Stimulated activated CD8-positive, alpha-beta memory T cell treated with anti-CD3 and anti-CD28 coated beads, Interleukin-7, amount 100 ng/mL, for 4 hours (primary cell): Measurements from ENCODE around the gene SH3GL1.
A peak's percentile ranks its signal among the peaks of the same experiment; 100 is the strongest.

ENCODE experiments used
- DNase-seq, 2 donors: peaks; one replicate each; pipeline ENCODE4 v3.0.0-alpha.2; 2020; ENCODE audit warnings: low read depth in 2 of 2

Gene SH3GL1

DNA sequence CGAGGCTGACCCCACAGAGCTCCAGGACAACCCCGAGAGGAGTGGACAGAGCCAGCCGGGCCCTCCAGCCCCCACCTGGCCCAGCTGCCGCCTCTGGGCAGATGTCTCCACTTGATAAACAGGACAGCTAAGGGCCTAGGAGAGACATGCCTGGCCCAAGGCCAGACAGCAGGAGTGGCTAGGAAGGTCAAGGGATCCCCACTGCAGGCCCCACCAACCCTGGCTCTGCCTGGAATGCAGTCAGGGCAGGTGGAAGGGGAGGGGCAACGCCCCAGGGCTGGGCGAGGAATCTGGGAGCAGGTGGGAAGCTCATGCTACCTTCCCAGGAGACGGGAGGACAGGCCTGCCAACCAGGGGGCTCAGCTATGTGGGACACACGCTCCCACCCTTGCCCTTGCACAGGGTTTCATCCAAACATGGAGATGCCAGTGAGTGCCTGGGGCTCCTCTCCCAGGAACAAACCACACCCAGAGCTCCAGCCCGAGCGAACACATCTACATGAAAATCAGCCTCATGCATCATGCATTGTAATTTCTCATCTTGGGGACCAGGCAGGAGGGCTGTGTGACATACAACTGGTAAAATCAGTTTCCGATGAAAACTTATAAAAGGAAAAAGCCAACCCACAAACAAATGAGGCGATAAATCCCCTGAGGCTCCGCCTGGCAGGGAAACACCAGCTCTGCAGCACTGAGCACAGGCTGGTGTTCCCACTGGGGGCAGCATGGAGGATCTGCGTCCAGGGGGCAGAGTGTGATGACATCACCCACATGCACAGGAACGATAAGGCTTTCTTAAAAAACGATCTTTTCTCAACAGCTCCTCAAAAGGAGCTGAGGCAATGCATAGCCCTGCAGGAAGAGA lies 25.0 kb downstream of the SH3GL1 start:
- DNase-seq, result no peak

DNA sequence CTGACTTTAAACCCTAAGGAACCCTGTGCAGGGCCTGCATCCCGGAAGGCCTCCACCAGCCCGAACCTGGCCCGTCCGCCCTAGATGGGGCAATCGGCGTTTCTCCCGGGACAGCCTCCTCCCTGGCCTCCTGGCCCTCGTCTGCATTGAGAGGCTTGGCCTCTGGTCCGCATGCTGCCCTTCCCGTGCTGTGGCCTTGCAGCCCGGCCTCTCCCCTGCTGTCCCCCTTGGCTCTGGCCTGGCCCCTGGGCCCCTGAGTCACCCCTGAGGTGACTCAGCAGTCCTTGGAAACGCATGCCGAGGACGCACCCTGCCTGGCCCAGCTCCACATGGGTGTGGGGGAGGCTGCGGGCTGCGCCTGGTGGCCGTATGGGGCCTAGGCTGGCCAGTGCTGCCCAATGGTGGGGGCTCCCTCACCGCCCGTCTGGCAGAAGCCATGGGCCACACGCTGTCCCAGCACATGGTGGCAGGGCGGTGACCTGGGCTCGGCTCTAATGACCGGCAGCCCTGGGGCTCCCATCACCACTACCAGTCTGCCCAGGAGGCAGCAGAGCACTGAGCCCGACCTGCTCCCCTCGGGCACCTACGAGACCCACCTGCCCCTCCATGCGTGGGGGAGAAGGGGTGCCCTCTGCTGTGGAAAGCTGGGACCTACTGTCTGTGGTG lies 25.7 kb downstream of the SH3GL1 start:
- no peak for DNase-seq

DNA sequence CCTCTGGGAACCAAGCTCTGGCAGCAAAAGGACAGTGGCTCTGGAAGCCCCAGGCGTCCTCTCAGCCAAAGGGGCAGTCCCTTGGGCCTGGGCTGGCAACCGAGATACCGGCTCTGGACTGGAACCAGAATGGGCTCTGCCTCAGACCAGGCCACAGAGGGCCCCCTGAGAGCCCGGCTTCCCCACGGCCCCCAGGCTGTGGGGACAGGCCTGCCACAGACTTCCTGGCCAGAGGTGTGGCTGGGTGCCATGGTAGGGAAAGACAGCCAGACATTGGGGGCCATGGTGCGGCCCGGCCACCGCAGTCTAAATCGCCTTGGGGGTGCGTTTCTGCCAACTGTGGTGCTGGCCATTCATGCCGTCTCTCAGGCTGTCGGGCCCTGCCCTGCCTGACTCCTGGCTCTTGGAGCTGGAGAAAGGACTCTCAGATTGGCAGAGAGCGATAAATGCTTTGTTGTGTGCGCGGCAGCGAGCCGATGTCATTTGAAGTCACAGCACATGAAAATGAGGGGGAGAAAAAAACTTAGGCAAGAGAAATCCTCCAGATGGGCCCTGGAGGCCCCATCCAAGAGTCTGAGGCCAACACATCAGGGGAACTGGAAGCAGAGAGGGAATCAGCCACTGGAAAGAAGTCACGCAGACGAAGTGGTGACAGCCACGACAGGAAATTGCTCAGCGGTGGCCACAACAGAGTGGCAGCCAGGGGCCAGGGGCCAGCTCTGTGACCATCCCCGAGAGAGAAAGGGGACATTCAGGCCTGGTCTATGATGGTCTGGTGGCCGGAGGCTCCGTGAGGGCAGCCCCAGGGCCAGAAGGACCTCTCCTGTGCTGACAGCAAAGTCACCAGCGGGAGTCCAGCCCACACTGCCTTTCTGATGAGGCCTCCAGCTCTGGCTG lies 26.5 kb downstream of the SH3GL1 start:
- no peak for DNase-seq

DNA sequence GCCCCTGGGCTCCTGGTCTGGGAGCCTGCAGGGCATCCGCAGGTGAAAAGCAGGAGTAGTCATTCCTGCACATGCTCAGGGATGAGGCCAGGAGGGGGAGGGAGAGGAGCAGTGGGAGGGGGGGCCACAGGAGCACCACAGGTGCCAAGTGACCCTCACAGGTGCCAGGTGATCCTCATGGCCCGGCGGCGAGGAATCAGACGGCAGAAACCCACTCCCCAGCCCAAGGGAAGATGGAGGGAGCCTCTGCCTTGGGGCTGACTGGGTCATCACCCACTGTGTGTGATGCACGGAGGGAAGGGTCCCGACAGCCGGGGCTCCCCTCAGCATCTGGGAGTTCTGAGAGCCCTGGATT lies 27.4 kb downstream of the SH3GL1 start:
- DNase-seq, result no peak

DNA sequence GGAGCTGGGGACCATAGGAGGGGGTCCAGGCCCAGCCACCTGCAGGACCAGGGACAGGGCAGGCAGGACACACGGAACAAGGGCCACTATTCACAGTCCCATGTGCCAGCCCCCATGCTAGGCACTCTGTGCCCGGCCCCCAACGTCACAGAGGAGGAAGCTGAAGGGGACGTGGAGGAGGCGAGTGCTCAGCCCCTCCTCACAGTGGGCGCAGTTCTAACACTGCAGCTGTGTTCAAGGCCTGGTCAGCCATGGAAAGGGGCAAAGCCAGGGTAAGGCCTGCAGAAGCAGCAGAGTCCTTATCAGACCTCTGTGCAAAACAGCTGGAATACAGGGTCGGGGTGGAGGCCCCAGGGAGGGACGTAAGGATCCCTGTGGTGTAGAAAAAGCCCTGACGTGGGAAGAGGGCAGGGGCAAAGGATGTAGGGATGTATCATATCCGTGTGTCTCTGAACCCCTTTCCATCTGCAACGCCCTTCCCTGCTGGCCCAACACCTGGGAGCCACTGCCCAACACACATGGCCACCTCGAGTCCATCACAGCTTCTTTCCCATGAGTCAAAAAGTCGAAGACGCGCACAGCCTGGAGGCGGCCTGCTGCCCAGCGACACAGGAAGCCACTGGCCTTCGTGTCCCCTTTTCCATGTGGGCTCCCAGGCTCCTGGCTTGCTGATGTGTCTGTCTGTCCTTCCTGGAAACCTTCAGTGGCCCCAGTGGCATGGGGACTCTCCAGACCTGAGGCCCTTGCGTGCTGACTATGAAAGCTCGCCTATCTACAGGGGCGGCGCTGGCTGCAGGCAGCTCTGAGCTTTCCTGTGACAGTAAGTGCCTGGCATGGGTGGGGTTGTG lies 28.0 kb downstream of the SH3GL1 start:
- DNase-seq, result no peak

DNA sequence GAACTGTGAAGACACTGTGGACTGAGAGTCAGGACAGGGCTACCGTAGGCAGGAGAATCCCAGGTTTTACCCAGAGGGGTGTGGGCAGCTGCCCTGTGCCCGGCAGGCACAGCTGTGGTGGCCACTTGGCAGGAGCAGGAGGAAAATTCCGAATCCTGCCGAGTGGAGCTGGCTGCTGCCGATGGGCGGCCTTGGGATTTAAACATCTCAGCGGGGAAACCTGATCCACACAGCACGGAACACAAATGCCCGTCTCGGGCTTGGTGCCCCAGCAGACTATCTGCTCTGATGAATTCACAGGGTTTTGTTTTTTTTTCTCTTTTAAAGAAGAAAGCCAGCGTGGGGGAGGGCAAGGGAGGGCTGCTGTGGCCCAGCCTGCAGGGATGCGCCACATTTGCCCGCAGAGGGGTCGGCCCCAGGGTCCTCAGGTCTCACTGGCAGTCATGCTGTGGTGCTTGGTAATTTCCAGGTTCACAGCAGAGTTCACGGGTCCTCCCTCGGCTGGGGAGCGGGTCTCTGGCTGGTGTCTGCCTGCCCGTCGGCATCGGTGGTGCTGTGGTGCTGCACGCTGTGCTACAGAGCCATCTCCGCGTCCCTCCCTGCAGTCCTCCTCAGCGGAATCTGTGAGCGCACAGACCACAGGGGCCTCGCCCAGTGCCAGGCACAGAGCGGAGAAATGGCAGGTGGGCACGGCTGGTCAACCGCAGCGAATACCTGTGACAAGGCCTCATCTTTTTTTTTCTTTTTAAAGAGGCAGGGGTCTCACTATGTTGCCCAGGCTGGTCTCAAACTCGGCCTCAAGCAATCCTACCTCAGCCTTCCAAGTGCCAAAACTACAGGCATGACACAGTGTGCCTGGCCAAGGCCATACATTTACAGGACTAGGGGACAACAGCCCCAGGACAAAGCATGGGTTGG lies 28.8 kb downstream of the SH3GL1 start:
- DNase-seq, result no peak

DNA sequence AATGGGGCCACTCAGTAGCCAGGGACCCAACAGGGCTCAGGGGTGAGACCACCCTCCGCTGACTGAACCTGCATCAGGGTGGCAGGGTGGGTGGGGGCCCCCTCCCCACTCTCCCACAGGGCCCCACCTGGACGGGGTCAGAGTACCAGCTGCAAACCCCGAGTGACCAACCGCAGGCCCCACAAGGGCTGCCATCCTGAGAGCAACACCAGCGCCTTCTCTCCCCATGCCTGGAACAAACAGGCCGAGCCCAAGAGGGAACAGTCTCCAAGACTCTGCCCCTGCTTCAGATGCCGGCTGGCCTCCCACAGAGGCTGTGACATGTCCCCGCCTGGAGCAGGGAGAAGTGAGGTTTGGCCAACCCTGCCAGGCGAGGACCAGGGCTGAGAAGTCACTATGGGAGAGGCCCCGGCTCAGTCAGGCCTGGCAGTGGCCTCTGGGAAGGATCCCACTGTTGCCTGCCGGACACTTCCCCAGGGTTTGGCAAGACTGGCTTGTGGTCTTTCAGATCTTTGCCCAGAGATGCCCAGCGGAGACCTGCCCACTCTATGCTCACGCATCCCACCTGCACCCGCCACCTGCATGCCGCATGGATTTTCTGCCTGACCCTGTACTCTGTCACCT lies 29.8 kb downstream of the SH3GL1 start:
- no peak for DNase-seq

DNA sequence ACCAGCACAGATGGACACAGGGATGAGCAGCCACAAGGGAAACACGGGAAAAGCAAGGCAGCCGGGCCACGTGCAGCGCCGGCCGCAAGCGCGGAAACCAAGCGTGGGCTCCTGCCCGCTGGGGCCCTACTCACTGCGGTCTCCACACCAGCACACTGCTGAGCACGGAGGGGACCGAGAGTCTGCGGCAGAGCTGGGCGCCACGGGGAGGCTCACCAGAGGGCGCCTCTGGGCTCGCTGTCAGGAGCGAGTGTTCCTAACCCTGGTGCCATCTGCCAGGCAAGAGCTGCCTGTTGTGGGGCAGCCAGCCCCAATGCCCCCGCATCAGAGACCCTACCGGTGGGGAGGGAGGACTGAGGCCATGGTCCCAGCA lies 30.5 kb downstream of the SH3GL1 start:
- DNase-seq, result peak; percentile 54 to 74

DNA sequence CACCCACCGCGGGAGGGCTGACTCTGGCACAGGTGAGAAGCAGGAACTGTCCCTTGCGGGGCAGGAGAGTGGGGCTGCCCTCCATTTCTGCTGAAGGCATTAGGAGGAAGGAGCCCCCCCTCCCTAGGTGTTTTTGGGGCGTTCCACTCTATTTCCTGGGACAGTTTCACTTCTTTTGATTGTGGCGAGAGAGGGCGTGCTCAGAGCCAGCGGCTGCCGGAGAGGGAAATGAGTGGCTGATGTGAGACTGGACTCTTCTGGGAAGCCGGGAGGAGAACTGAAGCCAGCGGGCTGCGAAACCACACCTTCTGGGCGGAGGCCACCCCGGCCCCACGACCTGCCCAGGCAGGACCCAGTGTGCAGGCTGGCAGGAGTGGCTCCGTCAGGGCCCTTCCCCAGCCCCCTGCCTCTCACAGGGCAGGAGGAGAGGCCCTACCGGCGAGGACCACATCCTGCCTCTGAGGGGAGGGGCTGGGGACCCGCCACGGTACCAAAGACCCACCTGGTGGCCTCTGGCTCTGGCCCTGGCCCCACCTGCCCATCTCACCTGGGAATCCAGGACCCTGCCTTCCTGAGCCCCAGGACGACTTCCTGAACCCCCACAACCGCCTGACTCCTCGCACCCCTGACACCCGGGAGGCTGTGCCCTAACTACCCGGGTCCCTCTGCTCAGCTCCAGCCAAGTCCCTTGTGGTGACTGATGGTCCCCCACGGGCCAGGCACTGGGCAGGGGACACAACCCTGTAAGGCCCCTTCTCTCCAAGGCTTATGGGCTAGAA lies 31.0 kb downstream of the SH3GL1 start:
- peak; percentile 48 to 50 for DNase-seq

DNA sequence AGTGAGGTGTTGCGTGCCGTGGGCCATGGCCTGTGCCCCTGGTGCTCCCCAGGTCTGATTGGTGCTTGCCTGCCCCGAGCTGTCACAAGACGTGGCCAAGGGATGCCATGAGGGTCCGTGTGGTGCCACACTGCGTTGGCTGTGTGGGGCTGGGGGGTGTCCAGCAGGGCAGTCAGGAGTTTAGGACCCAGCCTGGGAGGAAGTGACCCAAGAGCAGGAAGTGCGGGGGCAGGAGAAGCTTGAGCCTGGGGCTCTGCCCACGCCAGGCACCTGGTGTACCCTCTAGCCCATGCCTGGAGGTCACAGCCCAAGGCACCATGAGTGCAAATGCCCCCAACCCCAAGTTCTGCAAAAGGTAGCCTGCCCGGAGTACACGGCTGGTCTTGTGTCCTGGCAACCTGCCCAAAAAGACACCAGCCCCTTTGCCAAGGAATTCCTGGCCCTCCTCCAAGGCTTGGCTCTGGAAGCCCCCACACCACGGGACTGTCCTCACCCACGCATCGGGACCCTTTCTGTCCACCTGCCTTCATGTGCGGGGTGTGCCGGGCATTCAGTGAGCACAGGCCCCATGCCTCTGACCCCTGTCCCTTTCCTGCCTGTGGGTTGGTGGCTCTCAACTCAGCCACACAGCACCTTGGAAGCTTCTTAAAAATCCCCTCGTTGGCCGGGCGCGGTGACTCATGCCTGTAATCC lies 32.1 kb downstream of the SH3GL1 start:
- DNase-seq, result no peak

DNA sequence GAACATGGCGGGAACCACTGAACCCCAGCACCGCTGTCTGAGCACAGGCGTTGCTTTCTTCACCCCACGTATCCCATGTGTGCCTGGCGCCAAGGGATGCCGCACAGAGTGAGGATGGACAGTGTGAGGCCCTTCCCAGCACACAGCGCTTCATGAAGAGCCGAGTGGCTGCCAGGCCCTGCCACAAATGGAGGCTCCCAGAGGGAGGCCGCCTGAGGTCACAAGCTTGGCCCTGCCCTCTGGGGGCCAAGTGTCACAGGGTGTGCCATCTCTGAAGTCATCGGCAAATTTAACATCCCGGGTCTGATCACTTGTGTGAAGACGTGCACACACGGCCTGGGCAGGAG lies 32.6 kb downstream of the SH3GL1 start:
- DNase-seq, result no peak

DNA sequence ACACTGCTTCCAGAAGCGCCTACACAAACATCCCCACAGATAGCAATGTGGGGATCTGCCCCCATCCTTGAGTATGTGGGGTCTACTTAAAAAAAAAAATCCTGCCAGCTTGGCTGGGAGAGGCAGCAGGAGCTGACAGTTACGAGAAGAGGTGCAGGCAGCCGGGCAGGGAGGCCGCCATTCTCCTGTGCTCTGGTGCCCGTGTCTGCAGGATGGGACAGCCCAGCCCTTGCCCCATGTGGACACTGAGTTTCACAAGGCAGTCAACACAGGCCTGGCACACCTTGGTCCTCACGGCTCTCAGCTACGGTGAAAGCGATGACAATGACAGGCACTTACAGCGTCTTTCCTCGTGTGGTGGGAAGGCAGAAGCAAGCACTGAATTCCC lies 33.0 kb downstream of the SH3GL1 start:
- no peak for DNase-seq

DNA sequence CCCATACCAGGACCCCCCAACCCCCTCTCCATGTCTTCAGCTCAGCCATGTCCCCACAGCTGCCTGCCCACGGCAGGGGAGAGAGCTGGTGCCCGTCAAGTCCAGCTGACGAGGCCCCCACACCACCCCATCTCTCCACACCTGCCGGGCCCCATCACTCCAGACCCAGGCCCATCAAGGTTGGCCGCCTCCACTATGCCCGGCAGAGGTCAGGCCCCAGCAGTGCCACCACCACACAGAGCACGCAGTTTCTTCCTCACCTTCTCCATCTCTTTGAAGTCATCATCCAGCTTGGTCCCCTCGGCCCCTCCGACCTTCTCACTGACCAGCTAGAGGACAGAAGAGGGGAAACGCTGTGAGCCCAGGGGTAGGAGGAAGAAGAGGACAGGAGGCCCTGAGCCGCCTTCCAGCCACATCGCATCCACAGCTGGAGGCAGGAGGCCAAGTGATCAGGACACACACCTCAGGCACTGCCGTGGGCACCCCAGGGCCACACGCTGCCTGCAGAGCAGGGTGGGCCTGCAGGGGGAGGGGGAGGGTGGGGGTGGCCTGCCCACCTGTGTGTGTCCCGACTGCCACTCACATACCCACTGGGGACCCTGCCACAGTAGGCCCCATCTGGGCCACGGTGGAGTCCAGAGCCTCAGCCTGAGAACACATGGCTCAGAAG lies 33.5 kb downstream of the SH3GL1 start:
- DNase-seq, result no peak

DNA sequence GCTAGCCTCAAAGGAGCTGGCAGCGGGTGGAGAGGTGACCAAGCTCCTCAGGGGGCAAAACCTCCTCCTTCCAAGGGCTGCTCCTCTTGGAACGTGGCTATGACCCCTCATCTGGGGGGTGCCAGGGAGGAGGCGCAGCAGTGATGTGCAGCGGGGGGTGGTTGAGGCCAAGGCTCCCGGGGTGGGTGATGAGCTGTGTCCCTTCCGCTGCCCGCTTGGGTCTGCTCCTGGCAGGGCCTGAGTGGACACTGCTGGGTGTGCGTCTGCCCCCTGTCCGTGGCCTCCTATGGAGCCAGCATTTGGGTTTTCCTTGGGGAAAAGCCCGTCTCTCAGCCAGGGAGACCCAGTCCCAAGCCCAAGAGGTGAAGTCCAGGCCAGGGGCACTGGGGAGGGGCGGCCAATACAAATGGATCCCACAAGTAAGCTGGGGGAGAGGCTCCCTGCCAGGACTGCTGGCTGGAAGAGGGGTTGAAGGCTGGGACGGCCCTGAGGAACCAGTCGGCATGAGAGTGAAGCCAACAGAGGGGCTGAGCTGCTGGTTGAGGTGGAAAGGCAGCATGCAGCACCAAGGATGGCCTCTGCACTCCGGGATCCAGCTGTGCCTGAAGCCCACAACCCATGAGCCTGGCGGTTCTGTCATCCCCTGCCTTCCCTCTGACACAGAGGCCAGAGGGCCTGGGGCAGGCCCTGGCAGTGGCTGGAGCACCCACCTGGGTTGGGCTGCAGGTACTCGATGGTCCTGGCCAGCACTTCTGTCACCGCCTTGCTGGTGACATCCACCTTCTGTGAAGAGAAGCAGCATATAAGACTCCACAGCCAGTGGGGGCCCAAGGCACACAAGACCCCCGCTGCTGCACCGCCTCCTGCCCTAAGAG lies 34.3 kb downstream of the SH3GL1 start:
- no peak for DNase-seq

DNA sequence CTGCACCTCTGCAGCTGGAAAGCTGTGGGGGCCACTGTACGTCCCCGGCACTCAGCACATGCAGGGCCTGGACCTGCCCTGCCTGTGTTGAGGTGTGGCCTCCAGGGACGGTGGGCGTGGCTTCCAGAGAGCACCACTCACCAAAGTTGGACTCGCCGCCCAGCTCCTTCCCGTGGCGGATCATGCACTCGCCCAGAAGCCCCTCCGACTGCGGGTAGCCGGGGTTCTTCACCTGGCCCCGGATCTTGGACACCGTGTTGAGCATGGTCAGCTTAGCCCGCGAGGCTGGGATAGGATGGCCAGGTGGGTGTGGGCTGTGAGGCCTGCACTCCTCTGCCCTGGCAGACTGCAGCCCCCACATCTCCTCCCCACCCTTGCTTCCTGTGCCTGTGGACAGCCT lies 35.0 kb downstream of the SH3GL1 start:
- DNase-seq, result no peak

DNA sequence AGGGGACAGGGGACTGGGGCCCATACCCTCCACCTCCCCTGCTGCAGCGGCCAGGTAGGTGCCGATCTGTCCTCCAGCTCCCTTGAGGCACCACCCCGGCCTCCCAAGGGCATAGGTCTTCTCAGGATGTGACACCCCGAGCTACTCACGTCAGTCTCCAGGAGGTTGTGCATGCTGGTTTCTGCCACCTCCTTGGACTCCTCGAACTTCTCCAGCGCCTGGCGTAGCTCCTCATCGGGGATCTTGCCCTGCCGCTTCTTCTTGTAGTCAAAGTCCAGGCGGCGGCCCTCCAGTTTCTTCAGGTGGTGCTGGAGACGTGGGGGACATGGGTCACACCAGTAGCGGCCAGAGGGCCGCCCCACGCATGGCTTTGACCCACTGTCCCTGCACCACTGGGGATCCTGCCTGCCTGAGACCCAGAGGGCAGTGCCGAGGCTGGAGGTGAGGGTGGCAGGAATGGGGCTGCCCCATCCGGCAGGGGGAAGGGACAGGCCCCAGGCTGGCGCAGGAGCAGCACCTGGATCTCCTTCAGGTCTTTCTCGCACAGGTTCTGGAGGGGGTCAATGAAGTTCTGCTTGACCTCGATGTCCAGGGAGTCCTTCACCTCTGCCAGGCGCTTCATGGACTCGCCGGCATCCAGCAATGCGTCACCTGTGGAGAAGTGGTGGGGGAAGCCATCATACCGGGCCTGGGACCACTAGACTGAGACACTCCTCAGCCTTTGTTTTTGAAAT lies 36.6 kb downstream of the SH3GL1 start:
- DNase-seq, result no peak
